DMS53 (cell line): Measurements from ENCODE around the gene KIAA1958.

Source experiments
- DNase-seq: peaks from one replicate; lab custom pipeline; 2025; lab: John Stamatoyannopoulos, UW

KIAA1958 gene

GRCh38 chr9:112531666-112532282 is 45.1 kb downstream of the KIAA1958 start:
- DNase-seq, result no peak

- DNase-seq, result no peak
Observed at GRCh38 chr9:112532427-112532826, 45.8 kb downstream of the KIAA1958 start.

GRCh38 chr9:112533660-112534059 is 47.0 kb downstream of the KIAA1958 start:
- DNase-seq, result no peak

GRCh38 chr9:112535301-112535700 is 48.7 kb downstream of the KIAA1958 start:
- DNase-seq, result no peak

- no peak for DNase-seq
Observed at GRCh38 chr9:112535811-112536210, 49.2 kb downstream of the KIAA1958 start.

GRCh38 chr9:112537561-112537960 is 50.9 kb downstream of the KIAA1958 start:
- no peak for DNase-seq

GRCh38 chr9:112540800-112541199 is 54.2 kb downstream of the KIAA1958 start:
- no peak for DNase-seq

- DNase-seq, result no peak
Observed at GRCh38 chr9:112541685-112542084, 55.1 kb downstream of the KIAA1958 start.

- no peak for DNase-seq
Observed at GRCh38 chr9:112542593-112543292, 56.1 kb downstream of the KIAA1958 start.

- peak; percentile 18 for DNase-seq
Observed at GRCh38 chr9:112544477-112544876, 57.9 kb downstream of the KIAA1958 start.

- no peak for DNase-seq
Observed at GRCh38 chr9:112545237-112545636, 58.6 kb downstream of the KIAA1958 start.

- no peak for DNase-seq
Observed at GRCh38 chr9:112546149-112547012, 59.8 kb downstream of the KIAA1958 start.

- no peak for DNase-seq
Observed at GRCh38 chr9:112548051-112548440, 61.4 kb downstream of the KIAA1958 start.

- DNase-seq, result no peak
Observed at GRCh38 chr9:112548836-112549595, 62.4 kb downstream of the KIAA1958 start.

- no peak for DNase-seq
Observed at GRCh38 chr9:112550531-112550930, 63.9 kb downstream of the KIAA1958 start.

- no peak for DNase-seq
Observed at GRCh38 chr9:112551641-112552040, 65.0 kb downstream of the KIAA1958 start.

- DNase-seq, result no peak
Observed at GRCh38 chr9:112552229-112553056, 65.8 kb downstream of the KIAA1958 start.

- no peak for DNase-seq
Observed at GRCh38 chr9:112553256-112553826, 66.7 kb downstream of the KIAA1958 start.

- DNase-seq, result no peak
Observed at GRCh38 chr9:112554516-112554915, 67.9 kb downstream of the KIAA1958 start.

GRCh38 chr9:112555101-112555643 is 68.5 kb downstream of the KIAA1958 start:
- no peak for DNase-seq
